ENCODE measurements around the gene CTXN3. TPM values are rescaled to one million over a fixed set of nuclear protein-coding genes. Genes with fewer than 3 reads are reported as not detected.

The CTXN3 gene
- not detected in 2 replicates for total RNA-seq

DNA sequence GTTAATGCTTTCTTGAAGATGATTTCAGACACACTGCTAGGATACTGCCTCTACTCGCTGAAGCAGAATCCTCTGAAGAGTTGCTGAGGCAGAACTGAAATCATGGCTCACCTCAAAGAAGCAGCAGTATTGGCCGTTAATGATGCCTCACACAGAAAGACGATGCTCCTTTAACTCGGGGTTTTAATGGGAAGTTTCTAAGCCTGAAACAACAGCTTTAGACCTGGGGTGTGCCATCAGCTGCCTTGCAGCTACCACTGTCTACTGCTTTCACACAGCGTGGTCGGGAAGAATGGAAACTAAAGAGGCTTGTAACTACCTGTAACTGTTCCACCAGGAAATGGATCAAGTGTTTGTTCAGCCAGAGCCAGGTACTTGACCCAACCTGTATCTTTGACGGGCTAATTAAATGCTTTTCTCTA lies at the start of gene CTXN3:
CTXN3 (plus strand) TSS at position 65 of the 422 bp plus-strand sequence. CDS start 8,440 bp downstream, outside the sequence.
- no peaks in the 10 kb centered on the region for H3K4me1 Mint-ChIP-seq
- intact Hi-C loops (cut with micrococcal nuclease) = no loop called here
- H3K36me3 Mint-ChIP-seq (ENCODE audit: low read depth) = no peaks in the 10 kb centered on the region
- no peaks in the 10 kb centered on the region for H3K27me3 Mint-ChIP-seq
- no peak for DNase-seq
- H3K4me3 Mint-ChIP-seq = no peak within 1 kb of the TSS
- no peak within 1 kb of the TSS for H3K27ac Mint-ChIP-seq
- H3K9me3 Mint-ChIP-seq = no peaks in the 10 kb centered on the region

DNA sequence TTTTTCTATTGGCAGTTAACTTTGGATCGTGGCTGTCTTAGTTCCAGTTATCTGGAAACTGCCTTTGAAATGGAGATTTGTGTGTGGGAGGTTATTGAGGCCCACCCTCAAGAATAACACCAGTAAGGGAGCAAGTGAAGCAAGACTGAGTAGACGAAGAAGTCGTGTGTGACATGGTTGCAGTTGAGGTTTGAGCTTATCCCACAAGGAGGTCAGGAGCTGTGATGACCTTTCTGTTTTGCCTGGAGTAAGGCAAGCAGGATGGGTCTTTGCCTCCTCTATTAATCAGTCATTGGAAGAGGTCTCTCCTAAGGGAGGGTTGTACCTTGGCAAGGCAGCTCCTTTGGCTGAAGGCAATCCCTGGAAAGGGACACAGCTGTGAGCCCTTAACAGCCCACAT lies 49.6 kb upstream of the CTXN3 start:
- intact Hi-C loops (cut with micrococcal nuclease) = no loop called here
- no peak for DNase-seq
- Mint-ChIP-seq H3K27me3 (peaks cover 14% of the 10 kb centered on the region), H3K9me3 (no peaks in the 10 kb centered on the region), H3K36me3 (ENCODE audit: low read depth) (no peaks in the 10 kb centered on the region), H3K4me1 (peaks cover 2% of the 10 kb centered on the region), H3K27ac (no peak overlapping the region), H3K4me3 (no peak overlapping the region)

DNA sequence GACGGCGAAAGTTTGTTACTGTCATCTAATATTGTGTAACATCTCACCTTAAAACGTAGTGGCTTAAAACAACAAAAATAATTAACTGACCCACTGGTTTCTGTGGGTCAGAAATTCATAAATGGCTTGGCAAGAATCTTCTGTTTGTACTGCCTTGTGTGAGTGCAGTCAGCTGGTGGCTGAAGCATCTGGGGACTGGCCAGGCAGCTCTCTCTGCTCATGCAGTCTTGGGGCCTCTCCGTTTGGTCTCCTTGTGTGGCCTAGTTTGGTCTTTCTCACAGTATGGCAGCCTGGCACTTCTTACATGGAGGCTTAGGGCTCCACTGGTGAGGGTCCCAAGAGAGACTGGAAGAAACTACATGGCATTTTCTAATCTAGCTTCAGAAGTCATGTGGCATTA lies 49.0 kb upstream of the CTXN3 start:
- Mint-ChIP-seq H3K27me3 (peaks cover 14% of the 10 kb centered on the region), H3K36me3 (ENCODE audit: low read depth) (no peaks in the 10 kb centered on the region), H3K4me1 (peaks cover 2% of the 10 kb centered on the region), H3K4me3 (no peak overlapping the region), H3K27ac (no peak overlapping the region), H3K9me3 (no peaks in the 10 kb centered on the region)
- no peak for DNase-seq
- intact Hi-C loops (cut with micrococcal nuclease) = no loop called here

DNA sequence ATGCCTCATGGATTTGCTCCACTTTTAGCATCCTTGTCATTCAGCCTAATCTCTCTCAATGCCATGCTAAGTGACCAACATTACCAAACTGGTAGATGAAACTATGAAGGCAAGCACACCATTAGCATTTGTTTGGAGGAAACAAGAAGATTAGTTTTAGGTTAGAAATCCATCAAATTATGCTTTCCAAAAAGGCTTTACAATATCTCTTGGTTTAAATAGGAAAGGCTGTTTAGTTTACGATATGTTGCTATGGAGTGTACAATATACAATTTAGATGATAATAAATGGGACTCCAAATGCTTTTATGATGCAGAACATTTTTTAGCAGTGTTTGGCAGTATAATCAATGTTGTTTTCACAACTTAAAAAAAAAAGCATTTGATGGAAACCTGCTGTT lies 47.8 kb upstream of the CTXN3 start:
- Mint-ChIP-seq H3K36me3 (ENCODE audit: low read depth) (no peaks in the 10 kb centered on the region), H3K4me1 (no peaks in the 10 kb centered on the region), H3K4me3 (no peak overlapping the region), H3K27ac (no peak overlapping the region), H3K27me3 (peaks cover 16% of the 10 kb centered on the region), H3K9me3 (no peaks in the 10 kb centered on the region)
- DNase-seq = no peak
- intact Hi-C loops (cut with micrococcal nuclease) = no loop called here

- Mint-ChIP-seq H3K4me3 (no peak overlapping the region), H3K27ac (no peak overlapping the region), H3K4me1 (no peaks in the 10 kb centered on the region), H3K9me3 (no peaks in the 10 kb centered on the region), H3K27me3 (peaks cover 14% of the 10 kb centered on the region), H3K36me3 (ENCODE audit: low read depth) (no peaks in the 10 kb centered on the region)
- intact Hi-C loops (cut with micrococcal nuclease) = no loop called here
- no peak for DNase-seq
Measured at GRCh38 chr5:127601601-127602000, 47.3 kb upstream of the CTXN3 start.

DNA sequence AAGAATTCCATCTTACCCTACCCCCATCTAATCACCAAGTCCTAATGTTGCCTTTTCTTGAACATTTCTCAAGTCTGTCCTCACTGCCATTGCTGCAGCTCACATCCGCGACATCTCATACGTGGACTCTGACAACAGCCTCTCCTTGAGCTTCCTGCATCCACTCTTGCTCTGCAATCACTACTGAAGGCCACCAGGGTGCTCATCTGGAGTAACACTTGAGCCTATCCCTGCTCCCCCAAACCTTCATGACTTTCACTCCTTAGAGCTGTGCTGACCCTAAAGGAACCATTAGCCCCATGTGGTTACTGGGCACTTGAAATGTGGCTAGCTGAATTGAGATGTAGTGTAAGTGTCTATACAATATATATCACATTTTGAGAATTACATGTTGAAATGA lies 46.4 kb upstream of the CTXN3 start:
- Mint-ChIP-seq H3K27ac (no peak overlapping the region), H3K36me3 (ENCODE audit: low read depth) (no peaks in the 10 kb centered on the region), H3K4me3 (no peak overlapping the region), H3K27me3 (peaks cover 14% of the 10 kb centered on the region), H3K9me3 (no peaks in the 10 kb centered on the region), H3K4me1 (no peaks in the 10 kb centered on the region)
- no peak for DNase-seq
- intact Hi-C loops (cut with micrococcal nuclease) = no loop called here

DNA sequence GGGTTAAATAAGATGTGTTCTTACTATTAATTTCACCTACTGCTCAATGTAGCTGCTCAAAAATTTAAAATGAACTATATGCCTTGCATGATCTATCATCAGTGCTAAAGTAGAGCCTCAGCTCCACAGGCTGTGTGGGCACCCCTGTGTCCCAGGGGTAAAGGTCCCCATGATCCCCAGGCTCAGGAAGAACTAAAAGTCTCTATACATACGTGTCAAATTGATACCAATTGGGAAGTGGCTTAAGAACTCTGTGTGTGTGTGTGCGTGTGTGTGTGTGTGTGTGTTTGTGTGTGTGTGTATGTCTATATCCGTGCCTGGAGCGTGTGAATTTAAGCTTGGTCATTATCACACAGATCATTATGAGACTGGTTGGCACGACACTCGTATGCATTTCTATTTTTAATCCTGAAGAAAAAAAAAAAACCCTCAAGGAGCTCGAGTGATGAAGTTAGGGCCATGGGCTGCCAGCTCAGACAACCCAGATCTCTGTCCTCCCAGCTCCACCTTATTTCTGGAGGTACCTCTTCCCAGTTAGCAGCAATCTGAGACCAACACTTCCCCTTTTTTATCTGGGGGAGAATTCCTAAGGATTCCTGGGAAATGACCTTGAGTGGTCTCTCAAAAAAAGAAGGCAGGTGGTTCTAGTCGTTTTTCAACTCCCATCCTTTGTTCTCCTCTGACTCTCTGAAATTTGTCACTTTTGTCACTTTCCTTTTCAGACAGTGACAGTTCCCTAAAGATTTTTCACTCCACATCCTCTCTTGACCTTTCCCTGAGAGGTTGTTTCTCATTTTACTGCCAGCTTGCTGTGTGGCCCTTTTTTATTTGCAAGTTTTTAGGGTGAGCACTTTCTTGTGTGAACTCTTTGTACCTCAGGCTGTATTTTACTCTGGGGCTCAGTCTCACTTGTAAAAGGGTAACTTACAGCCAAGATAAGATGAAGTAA lies 45.7 kb upstream of the CTXN3 start:
- DNase-seq = peak; percentile 28
- Mint-ChIP-seq H3K27me3 (peaks cover 14% of the 10 kb centered on the region), H3K4me1 (no peaks in the 10 kb centered on the region), H3K27ac (no peak overlapping the region), H3K9me3 (no peaks in the 10 kb centered on the region), H3K4me3 (no peak overlapping the region), H3K36me3 (ENCODE audit: low read depth) (no peaks in the 10 kb centered on the region)
- intact Hi-C loops (cut with micrococcal nuclease) = no loop called here

DNA sequence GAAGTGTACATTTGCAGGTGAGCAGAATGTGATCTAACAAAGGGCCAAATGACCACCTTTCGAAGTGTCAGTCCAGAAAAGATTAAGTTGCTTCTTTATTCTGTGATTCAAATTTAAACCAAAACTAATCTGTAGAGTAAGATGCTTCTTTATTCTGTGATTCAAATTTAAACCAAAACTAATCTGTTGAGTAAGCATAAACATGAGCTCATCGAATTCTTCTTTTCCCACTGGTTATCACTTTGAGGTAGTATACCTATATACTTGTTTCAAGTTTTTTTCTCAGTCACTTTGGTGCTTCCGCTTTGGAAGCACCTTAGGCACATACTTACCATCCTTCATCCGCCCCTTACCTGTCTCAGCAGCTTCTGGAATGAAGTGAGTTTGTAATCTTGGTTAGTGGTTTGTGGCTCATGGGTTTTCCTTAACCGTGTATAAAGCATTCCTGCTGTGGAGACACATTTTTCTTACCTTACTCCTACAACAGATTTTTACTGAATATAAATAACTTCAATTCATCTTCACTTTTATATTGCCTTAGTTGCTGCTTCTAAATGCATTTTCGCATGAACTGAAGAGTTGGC lies 40.7 kb upstream of the CTXN3 start:
- H3K4me1 Mint-ChIP-seq = no peaks in the 10 kb centered on the region
- peaks cover 4% of the 10 kb centered on the region for H3K27me3 Mint-ChIP-seq
- intact Hi-C loops (cut with micrococcal nuclease) = no loop called here
- H3K9me3 Mint-ChIP-seq = no peaks in the 10 kb centered on the region
- H3K27ac Mint-ChIP-seq = no peak overlapping the region
- DNase-seq = no peak
- no peaks in the 10 kb centered on the region for H3K36me3 Mint-ChIP-seq (ENCODE audit: low read depth)
- no peak overlapping the region for H3K4me3 Mint-ChIP-seq

DNA sequence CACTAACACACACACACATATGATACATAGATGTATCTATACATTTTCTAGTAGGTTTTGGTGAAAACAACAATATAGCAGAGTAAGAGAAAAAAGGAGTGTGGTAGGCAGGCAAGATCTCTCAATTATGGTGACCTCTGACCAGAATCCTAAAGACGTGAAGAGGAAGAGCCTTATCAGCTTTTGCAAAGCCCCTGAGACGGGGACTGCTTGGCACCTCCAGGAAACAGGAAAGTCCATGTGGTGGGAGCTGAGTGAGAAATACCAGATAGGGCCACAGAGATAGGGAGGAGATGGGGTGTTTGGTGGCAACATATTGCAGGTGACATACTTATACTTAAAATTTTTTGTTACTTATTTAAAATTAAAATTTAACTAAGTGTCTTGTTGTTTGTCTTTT lies 39.9 kb upstream of the CTXN3 start:
- no peaks in the 10 kb centered on the region for H3K9me3 Mint-ChIP-seq
- H3K4me3 Mint-ChIP-seq = no peak overlapping the region
- no peaks in the 10 kb centered on the region for H3K36me3 Mint-ChIP-seq (ENCODE audit: low read depth)
- no peak for DNase-seq
- no peaks in the 10 kb centered on the region for H3K4me1 Mint-ChIP-seq
- peaks cover 2% of the 10 kb centered on the region for H3K27me3 Mint-ChIP-seq
- intact Hi-C loops (cut with micrococcal nuclease) = no loop called here
- no peak overlapping the region for H3K27ac Mint-ChIP-seq

GRCh38 chr5:127609957-127610356 lies 38.9 kb upstream of the CTXN3 start:
- intact Hi-C loops (cut with micrococcal nuclease) = no loop called here
- Mint-ChIP-seq H3K4me3 (no peak overlapping the region), H3K4me1 (no peaks in the 10 kb centered on the region), H3K27ac (no peak overlapping the region), H3K36me3 (ENCODE audit: low read depth) (no peaks in the 10 kb centered on the region), H3K27me3 (peaks cover 2% of the 10 kb centered on the region), H3K9me3 (no peaks in the 10 kb centered on the region)
- no peak for DNase-seq

- no peaks in the 10 kb centered on the region for H3K27me3 Mint-ChIP-seq
- no peak overlapping the region for H3K4me3 Mint-ChIP-seq
- no peaks in the 10 kb centered on the region for H3K36me3 Mint-ChIP-seq (ENCODE audit: low read depth)
- no peak for DNase-seq
- no peaks in the 10 kb centered on the region for H3K9me3 Mint-ChIP-seq
- no peaks in the 10 kb centered on the region for H3K4me1 Mint-ChIP-seq
- H3K27ac Mint-ChIP-seq = no peak overlapping the region
- intact Hi-C loops (cut with micrococcal nuclease) = no loop called here
Measured at GRCh38 chr5:127612441-127613141, 36.3 kb upstream of the CTXN3 start.

GRCh38 chr5:127615916-127616315 lies 33.0 kb upstream of the CTXN3 start:
- Mint-ChIP-seq H3K36me3 (ENCODE audit: low read depth) (no peaks in the 10 kb centered on the region), H3K9me3 (no peaks in the 10 kb centered on the region), H3K4me3 (no peak overlapping the region), H3K27ac (no peak overlapping the region), H3K4me1 (no peaks in the 10 kb centered on the region), H3K27me3 (no peaks in the 10 kb centered on the region)
- intact Hi-C loops (cut with micrococcal nuclease) = no loop called here
- DNase-seq = no peak

DNA sequence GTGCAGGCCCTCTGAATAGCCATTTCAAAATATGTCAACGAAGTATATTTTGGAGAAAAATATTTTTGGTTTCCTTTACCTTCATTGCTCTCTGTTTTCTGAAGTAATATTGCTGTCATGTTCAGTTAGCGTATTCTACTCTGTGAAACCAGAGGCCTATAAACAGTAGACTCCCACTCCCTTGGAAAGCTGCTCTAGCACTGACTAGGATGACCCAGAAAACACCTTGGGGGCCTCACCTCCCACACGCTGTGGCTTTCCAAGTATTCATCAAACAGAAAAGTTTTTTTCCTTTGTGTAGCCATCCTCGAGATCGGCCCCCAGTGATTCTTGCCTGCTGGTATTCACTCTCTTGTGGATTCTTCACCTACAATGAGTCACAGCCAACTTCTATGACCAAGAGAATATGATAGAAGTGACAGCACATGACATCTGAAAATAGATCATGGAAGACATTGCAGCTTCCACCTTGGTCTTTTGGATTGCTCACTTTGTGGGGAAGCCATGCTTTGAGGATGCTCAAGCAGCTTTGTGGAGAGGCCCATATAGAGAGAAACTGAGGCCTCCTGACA lies 28.9 kb upstream of the CTXN3 start:
- Mint-ChIP-seq H3K4me1 (no peaks in the 10 kb centered on the region), H3K9me3 (no peaks in the 10 kb centered on the region), H3K27ac (no peak overlapping the region), H3K36me3 (ENCODE audit: low read depth) (no peaks in the 10 kb centered on the region), H3K4me3 (no peak overlapping the region), H3K27me3 (no peaks in the 10 kb centered on the region)
- intact Hi-C loops (cut with micrococcal nuclease) = no loop called here
- DNase-seq = no peak

Data from activated CD4-positive, alpha-beta T cell treated with anti-CD3 and anti-CD28 coated beads, Interleukin-2, amount 10 ng/mL, durations not matched to agents 24 days and 14 days (primary cell).